Transverse colon (tissue), 3 donors: ENCODE measurements around the gene ADCY9.

ENCODE experiments used
- CTCF ChIP-seq, 5 experiments: fragments of 200-600 bp in 3 of 5; fragments of 450-650 bp in 2 of 5; sonication (generic) in 3 of 5; IDR thresholded peaks; 1 replicate in 2 of 5; 2 replicates in 3 of 5; pipeline ENCODE4 v1.5.1; 2016 to 2017; ENCODE audit warnings: antibody characterized with exemption in 5 of 5, inconsistent platforms in 3 of 5, mild to moderate bottlenecking in 2 of 5, moderate library complexity in 1 of 5
- EP300 ChIP-seq: sonication (generic); formaldehyde crosslinking; IDR thresholded peaks from one replicate; pipeline ENCODE4 v1.6.1; 2017; ENCODE audit warnings: antibody characterized with exemption, low read depth
- POLR2A ChIP-seq: fragments of 450-650 bp; IDR thresholded peaks from one replicate; pipeline ENCODE4 v1.6.1; 2016; ENCODE audit warnings: antibody characterized with exemption, mild to moderate bottlenecking, moderate library complexity

- TF ChIP-seq CTCF (IDR thresholded peaks at IDR 0.05), result no peak
- no peak for TF ChIP-seq POLR2A
- no peak for TF ChIP-seq EP300
Observed at GRCh38 chr16:4008116-4008515, 108.1 kb downstream of the ADCY9 start.
